ENCODE data around the gene NELFE. TPM values are rescaled to one million over a fixed set of nuclear protein-coding genes. Genes with fewer than 3 reads are reported as not detected.
A peak's percentile ranks its signal among the peaks of the same experiment; 100 is the strongest.

The NELFE gene
- total RNA-seq, 1 donor from 2014 or later: 129 TPM

GRCh38 chr6:31947070-31947675 is 11.6 kb downstream of the NELFE start:
- no peaks in the 10 kb centered on the region for H3K36me3 ChIP-seq
- no peak overlapping the region for H3K27ac ChIP-seq
- TF ChIP-seq EZH2phosphoT487 (IDR thresholded peaks at IDR 0.05) (no peak), CTCF (IDR thresholded peaks at IDR 0.05) (no peak), EZH2 (IDR thresholded peaks at IDR 0.05) (no peak)
- H3K9me3 Mint-ChIP-seq: no peaks in the 10 kb centered on the region
- H3K27ac Mint-ChIP-seq: peak overlapping the region; percentile 20
- H3K9me3 ChIP-seq (ENCODE audit: low read depth): no peaks in the 10 kb centered on the region
- H3F3A ChIP-seq (ENCODE audit: low read depth): no peaks in the 10 kb centered on the region
- H2AFZ ChIP-seq (replicated peaks): no peak overlapping the region
- H3K4me1 Mint-ChIP-seq: peaks cover 10% of the 10 kb centered on the region
- H3K4me3 Mint-ChIP-seq: peak overlapping the region; percentile 22
- H4K20me1 ChIP-seq (ENCODE audit: low read depth): no peaks in the 10 kb centered on the region
- peaks cover 17% of the 10 kb centered on the region for H3K27me3 ChIP-seq
- DNase-seq (ENCODE audit: low spot score): no peak
- H3K4me2 ChIP-seq: no peak overlapping the region
- peaks cover 20% of the 10 kb centered on the region for H3K27me3 Mint-ChIP-seq (ENCODE audit: insufficient read depth, low read depth)
- H3K9ac ChIP-seq: no peak overlapping the region
- peaks cover 2% of the 10 kb centered on the region for H3K36me3 Mint-ChIP-seq
- no peak overlapping the region for H3K4me3 ChIP-seq
- H3K4me1 ChIP-seq: no peaks in the 10 kb centered on the region
- no peaks in the 10 kb centered on the region for H3K79me2 ChIP-seq (ENCODE audit: low read depth)

- Histone ChIP-seq H3K9ac (no peak overlapping the region), H3K4me3 (no peak overlapping the region), H3K27me3 (peaks cover 17% of the 10 kb centered on the region), H3K79me2 (ENCODE audit: low read depth) (no peaks in the 10 kb centered on the region), H2AFZ (replicated peaks) (no peak overlapping the region), H3K27ac (no peak overlapping the region), H3F3A (ENCODE audit: low read depth) (no peaks in the 10 kb centered on the region), H3K4me1 (no peaks in the 10 kb centered on the region), H3K36me3 (no peaks in the 10 kb centered on the region), H4K20me1 (ENCODE audit: low read depth) (no peaks in the 10 kb centered on the region), H3K9me3 (ENCODE audit: low read depth) (no peaks in the 10 kb centered on the region), H3K4me2 (no peak overlapping the region)
- TF ChIP-seq CTCF (IDR thresholded peaks at IDR 0.05): no peak
- no peak for TF ChIP-seq EZH2phosphoT487 (IDR thresholded peaks at IDR 0.05)
- TF ChIP-seq EZH2 (IDR thresholded peaks at IDR 0.05): no peak
- H3K27ac Mint-ChIP-seq: no peak overlapping the region
- no peaks in the 10 kb centered on the region for H3K9me3 Mint-ChIP-seq
- H3K4me1 Mint-ChIP-seq: peaks cover 12% of the 10 kb centered on the region
- peaks cover 21% of the 10 kb centered on the region for H3K27me3 Mint-ChIP-seq (ENCODE audit: insufficient read depth, low read depth)
- H3K36me3 Mint-ChIP-seq: peaks cover 2% of the 10 kb centered on the region
- no peak for DNase-seq (ENCODE audit: low spot score)
- no peak overlapping the region for H3K4me3 Mint-ChIP-seq
Measured at GRCh38 chr6:31946370-31946885, 12.3 kb downstream of the NELFE start.

DNA sequence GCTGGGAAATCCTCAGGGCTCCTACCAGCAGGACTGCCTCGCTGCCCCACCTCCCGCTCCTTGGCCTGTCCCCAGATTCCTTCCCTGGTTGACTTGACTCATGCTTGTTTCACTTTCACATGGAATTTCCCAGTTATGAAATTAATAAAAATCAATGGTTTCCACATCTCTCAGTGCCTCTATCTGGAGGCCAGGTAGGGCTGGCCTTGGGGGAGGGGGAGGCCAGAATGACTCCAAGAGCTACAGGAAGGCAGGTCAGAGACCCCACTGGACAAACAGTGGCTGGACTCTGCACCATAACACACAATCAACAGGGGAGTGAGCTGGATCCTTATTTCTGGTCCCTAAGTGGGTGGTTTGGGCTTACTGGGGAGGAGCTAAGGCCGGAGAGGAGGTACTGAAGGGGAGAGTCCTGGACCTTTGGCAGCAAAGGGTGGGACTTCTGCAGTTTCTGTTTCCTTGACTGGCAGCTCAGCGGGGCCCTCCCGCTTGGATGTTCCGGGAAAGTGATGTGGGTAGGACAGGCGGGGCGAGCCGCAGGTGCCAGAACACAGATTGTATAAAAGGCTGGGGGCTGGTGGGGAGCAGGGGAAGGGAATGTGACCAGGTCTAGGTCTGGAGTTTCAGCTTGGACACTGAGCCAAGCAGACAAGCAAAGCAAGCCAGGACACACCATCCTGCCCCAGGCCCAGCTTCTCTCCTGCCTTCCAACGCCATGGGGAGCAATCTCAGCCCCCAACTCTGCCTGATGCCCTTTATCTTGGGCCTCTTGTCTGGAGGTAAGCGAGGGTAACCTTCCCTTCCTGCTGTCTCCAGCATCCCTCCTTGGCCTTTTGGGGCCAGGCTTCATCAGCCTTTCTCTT is 13.0 kb downstream of the NELFE start, which contains the start of gene CFB:
Gene CFB, plus strand, starts transcription at position 589 of the 863 bp plus-strand sequence. Its CDS starts 127 bp downstream, at position 716.
- peaks cover 2% of the 10 kb centered on the region for H3K36me3 Mint-ChIP-seq
- Histone ChIP-seq H4K20me1 (ENCODE audit: low read depth) (no peaks in the 10 kb centered on the region), H3K4me3 (no peak within 1 kb of the TSS), H3K79me2 (ENCODE audit: low read depth) (no peaks in the 10 kb centered on the region), H3K4me2 (no peak within 1 kb of the TSS), H3K9ac (no peak within 1 kb of the TSS), H2AFZ (replicated peaks) (peak within 1 kb of the TSS; percentile 36), H3K27ac (no peak within 1 kb of the TSS), H3F3A (ENCODE audit: low read depth) (no peaks in the 10 kb centered on the region), H3K36me3 (no peaks in the 10 kb centered on the region), H3K4me1 (no peaks in the 10 kb centered on the region), H3K9me3 (ENCODE audit: low read depth) (no peaks in the 10 kb centered on the region), H3K27me3 (peaks cover 17% of the 10 kb centered on the region)
- no peaks in the 10 kb centered on the region for H3K9me3 Mint-ChIP-seq
- H3K27ac Mint-ChIP-seq: peak within 1 kb of the TSS; percentile 12
- no peak for TF ChIP-seq EZH2 (IDR thresholded peaks at IDR 0.05)
- H3K4me1 Mint-ChIP-seq: peaks cover 12% of the 10 kb centered on the region
- DNase-seq (ENCODE audit: low spot score): peak; percentile 8
- peaks cover 18% of the 10 kb centered on the region for H3K27me3 Mint-ChIP-seq (ENCODE audit: insufficient read depth, low read depth)
- no peak within 1 kb of the TSS for H3K4me3 Mint-ChIP-seq

Data from neural progenitor cell (in vitro differentiated cells).